Adrenal gland (tissue), 5 donors: ENCODE data around the gene PXT1.

Experiments used
- CTCF ChIP-seq, 6 experiments: fragments of 450-650 bp in 4 of 6; fragments of 200-600 bp in 2 of 6; sonication (generic) in 1 of 6; IDR thresholded peaks; 1 replicate in 5 of 6; 2 replicates in 1 of 6; pipeline versions ENCODE4 v1.5.1 to v1.8.0; 2016 to 2021; ENCODE audit warnings: antibody characterized with exemption in 6 of 6, mild to moderate bottlenecking in 2 of 6, moderate library complexity in 1 of 6
- POLR2A ChIP-seq, 2 donors: fragments of 450-650 bp; IDR thresholded peaks; one replicate each; pipeline ENCODE4 v1.6.1; 2017; ENCODE audit warnings: antibody characterized with exemption in 2 of 2, mild to moderate bottlenecking in 2 of 2, moderate library complexity in 1 of 2
- donor health status: DM: no; HTN: no; CAD: no.

GRCh38 chr6:36386495-36387439 lies 55.9 kb downstream of the PXT1 start:
- peak in 2 of 6 experiments; percentile 3 to 13 for TF ChIP-seq CTCF (IDR thresholded peaks at IDR 0.05)
- TF ChIP-seq POLR2A (IDR thresholded peaks at IDR 0.05), result no peak
